ENCODE results near the gene GPR78.

DNA sequence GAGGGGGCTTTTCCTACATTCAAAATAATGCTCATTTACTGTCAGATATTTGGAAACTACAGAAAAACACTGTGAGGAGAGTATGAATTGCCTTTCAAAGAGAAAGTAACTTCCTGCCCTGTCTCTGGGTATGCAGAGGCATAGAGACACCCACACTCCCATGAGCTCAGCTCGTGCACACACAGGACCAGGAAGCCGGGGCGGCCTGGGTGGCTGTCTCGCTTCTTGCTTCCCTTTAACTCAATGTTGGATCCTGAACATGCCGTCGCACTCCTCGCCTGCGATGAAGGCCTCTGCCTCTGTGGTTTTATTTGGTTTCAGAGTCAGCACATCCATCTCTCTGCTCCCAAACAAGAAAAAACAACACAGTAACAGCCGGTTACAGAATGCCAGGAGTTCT is 40.1 kb upstream of the GPR78 start:
- TF ChIP-seq, protein P1, sequence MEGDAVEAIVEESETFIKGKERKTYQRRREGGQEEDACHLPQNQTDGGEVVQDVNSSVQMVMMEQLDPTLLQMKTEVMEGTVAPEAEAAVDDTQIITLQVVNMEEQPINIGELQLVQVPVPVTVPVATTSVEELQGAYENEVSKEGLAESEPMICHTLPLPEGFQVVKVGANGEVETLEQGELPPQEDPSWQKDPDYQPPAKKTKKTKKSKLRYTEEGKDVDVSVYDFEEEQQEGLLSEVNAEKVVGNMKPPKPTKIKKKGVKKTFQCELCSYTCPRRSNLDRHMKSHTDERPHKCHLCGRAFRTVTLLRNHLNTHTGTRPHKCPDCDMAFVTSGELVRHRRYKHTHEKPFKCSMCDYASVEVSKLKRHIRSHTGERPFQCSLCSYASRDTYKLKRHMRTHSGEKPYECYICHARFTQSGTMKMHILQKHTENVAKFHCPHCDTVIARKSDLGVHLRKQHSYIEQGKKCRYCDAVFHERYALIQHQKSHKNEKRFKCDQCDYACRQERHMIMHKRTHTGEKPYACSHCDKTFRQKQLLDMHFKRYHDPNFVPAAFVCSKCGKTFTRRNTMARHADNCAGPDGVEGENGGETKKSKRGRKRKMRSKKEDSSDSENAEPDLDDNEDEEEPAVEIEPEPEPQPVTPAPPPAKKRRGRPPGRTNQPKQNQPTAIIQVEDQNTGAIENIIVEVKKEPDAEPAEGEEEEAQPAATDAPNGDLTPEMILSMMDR (IDR thresholded peaks at IDR 0.05) = no peak
- no peak for TF ChIP-seq ZFX (IDR thresholded peaks at IDR 0.05; ENCODE audit: borderline replicate concordance)

All from 22Rv1 (cell line).